Kidney epithelial cell (primary cell): Measurements from ENCODE around the gene POLE. TPM values are rescaled to one million over a fixed set of nuclear protein-coding genes. Genes with fewer than 3 reads are reported as not detected.

ENCODE experiments used
- DNase-seq: peaks from one replicate; pipeline ENCODE4 v3.0.0-alpha.2; 2010; ENCODE audit warnings: low read depth
- H3K27me3 ChIP-seq: 2 replicates; pipeline ENCODE4 v1.6.0; 2011; ENCODE audit warnings: low read length; ENCODE audit not compliant: control insufficient read depth, insufficient read depth
- H3K36me3 ChIP-seq: 2 replicates; pipeline ENCODE4 v1.5.1; 2011; ENCODE audit warnings: low read length; ENCODE audit not compliant: control insufficient read depth, insufficient read depth
- H3K4me3 ChIP-seq: 2 replicates; pipeline ENCODE4 v1.5.1; 2011; ENCODE audit warnings: low read depth, mild to moderate bottlenecking, control low read depth, low read length
- CTCF ChIP-seq: IDR thresholded peaks from 2 replicates; pipeline ENCODE4 v1.5.1; 2011; ENCODE audit warnings: mild to moderate bottlenecking, moderate library complexity, low read length, control low read depth, inconsistent platforms; ENCODE audit not compliant: insufficient read depth, poor library complexity, severe bottlenecking
- total RNA-seq: library from RNA; depleted of rRNA; stranded (reverse); fragments of >200 nt; gene quantifications from 2 replicates; pipeline ENCODE4 v1.2.3, GENCODE V29; 2015

Gene POLE
- total RNA-seq, 1 donor from 2014 or later: 15.1 TPM

GRCh38 chr12:132577191-132577920 lies 109.8 kb downstream of the POLE start:
- TF ChIP-seq CTCF: no peak
- Histone ChIP-seq H3K36me3 (peaks cover 2% of the 10 kb centered on the region), H3K27me3 (peaks cover 10% of the 10 kb centered on the region), H3K4me3 (no peak overlapping the region)
- DNase-seq: no peak

DNA sequence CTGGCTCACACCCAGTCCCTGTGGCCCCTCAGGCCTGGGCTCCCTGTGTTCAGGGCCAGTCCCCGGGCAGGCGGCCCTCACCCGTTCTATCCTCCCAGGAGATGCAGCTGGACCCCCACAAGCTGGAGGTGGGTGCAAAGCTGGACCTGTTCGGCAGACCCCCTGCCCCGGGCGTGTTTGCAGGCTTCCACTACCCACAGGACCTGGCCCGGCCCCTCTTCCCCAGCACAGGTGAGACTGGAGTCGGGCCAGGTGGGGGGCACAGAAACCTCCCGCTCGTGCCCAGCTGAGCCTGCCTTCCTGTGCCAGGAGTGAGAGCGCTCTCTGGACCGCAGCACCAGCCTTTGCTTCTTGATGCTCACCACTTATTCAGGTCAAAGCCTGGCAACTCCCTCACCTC lies 110.4 kb downstream of the POLE start:
- Histone ChIP-seq H3K4me3 (no peak overlapping the region), H3K27me3 (peaks cover 4% of the 10 kb centered on the region), H3K36me3 (peaks cover 2% of the 10 kb centered on the region)
- no peak for TF ChIP-seq CTCF
- no peak for DNase-seq

DNA sequence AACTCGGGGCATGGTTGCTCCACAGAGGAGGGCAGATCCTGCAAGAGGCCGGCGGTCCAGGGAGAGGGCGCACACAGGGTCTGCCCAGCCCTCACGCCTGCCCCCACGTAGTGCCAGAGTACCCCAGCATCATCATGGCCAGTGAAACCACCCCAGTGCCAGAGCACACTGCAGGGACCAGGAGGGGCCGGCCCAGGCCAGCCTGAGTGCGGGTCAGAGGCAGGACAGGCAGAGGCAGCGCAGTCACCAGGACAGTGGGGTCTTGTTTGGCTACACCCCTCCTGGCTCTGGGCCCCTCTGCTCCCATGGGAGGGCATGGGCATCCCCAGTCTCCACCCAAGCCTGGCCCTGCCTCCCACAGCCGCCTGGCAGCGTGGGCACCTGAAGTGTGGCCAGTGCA lies 111.5 kb downstream of the POLE start:
- H3K27me3 ChIP-seq: no peaks in the 10 kb centered on the region
- no peak for DNase-seq
- peaks cover 2% of the 10 kb centered on the region for H3K36me3 ChIP-seq
- TF ChIP-seq CTCF: no peak
- H3K4me3 ChIP-seq: no peak overlapping the region

DNA sequence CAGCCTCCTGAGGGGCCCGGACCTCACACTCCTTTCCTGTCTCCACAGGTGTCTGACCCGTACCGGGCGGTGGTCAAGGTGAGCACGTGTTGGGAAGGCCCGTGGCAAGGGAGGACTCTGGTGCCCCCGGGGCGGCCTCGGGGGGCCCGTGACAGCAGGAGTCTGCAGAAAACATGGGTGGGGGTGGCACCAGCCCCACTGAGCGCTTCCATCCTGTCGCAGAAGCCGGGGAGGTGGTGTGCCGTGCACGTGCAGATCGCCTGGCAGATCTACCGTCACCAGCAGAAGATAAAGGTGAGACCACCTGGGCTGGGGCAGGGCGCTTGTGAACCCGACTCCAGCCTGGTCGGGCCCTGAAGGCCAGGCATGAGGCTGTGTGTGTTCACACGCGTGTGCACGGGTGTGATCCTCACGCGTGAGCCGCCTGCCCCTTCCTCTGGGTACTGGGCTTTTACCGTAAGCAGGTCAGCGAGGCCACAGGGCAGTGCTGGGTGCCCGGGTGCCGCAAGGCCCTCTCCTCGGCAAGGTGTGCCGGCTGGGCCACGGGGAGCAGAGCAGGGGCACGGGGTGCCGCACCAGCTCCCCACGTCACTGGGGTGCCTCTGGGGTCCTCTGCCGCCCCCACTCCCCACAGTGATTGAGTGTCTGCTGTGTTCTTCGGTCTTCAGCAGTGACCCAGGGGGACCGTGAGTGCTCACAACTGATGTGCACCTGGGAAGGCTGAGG lies 112.7 kb downstream of the POLE start:
- no peak for DNase-seq
- H3K36me3 ChIP-seq: peaks cover 2% of the 10 kb centered on the region
- H3K27me3 ChIP-seq: no peaks in the 10 kb centered on the region
- no peak for TF ChIP-seq CTCF
- H3K4me3 ChIP-seq: no peak overlapping the region

Other genes with a start within 250 kb of the POLE start
- 22.9 and 40.0 TPM in 2 replicates for gene FBRSL1, start 197.2 kb downstream of the POLE start, total RNA-seq
- not detected in 2 replicates for gene LRCOL1, start 76.8 kb downstream of the POLE start, total RNA-seq
- gene P2RX2, start 68.6 kb downstream of the POLE start, total RNA-seq: not detected in 2 replicates
- 34.8 and 37.2 TPM in 2 replicates for gene PXMP2, start 245 bp upstream of the POLE start, total RNA-seq
- gene PGAM5, start 23.5 kb upstream of the POLE start, total RNA-seq: 40.4 and 47.1 TPM in 2 replicates
- 115 and 128 TPM in 2 replicates for gene ANKLE2, start 74.5 kb upstream of the POLE start, total RNA-seq
- gene GOLGA3, start 141.5 kb upstream of the POLE start, total RNA-seq: 73.2 and 79.1 TPM in 2 replicates
- gene CHFR, start 200.3 kb upstream of the POLE start, total RNA-seq: 51.3 and 59.3 TPM in 2 replicates